ENCODE results near the gene SMIM43.
A peak's percentile ranks its signal among the peaks of the same experiment; 100 is the strongest.

SMIM43 gene

DNA sequence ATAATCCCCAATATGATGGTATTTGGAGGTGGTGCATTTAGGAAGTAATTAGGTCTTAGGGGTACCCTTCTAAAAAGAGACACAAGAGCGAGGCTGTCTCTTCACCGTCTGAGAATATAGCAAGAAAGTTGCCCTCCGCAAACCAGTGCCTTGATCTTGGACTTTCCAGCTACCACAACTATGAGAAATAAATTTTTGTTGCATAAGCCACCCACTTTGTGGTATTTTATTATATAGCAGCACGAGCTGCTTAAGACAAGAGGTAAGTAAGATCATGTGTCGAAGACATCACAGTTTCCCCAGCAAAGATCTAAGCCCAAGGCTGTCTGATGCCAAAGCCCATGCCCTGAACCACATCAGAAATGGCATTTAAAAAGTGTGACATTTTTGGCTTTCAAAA lies 26.5 kb upstream of the SMIM43 start:
- no peak overlapping the region for H3K4me3 ChIP-seq (replicated peaks; ENCODE audit: low read depth, low read length)
- no peak for DNase-seq (ENCODE audit: extremely low read depth, low read depth)
- TF ChIP-seq, protein P1, sequence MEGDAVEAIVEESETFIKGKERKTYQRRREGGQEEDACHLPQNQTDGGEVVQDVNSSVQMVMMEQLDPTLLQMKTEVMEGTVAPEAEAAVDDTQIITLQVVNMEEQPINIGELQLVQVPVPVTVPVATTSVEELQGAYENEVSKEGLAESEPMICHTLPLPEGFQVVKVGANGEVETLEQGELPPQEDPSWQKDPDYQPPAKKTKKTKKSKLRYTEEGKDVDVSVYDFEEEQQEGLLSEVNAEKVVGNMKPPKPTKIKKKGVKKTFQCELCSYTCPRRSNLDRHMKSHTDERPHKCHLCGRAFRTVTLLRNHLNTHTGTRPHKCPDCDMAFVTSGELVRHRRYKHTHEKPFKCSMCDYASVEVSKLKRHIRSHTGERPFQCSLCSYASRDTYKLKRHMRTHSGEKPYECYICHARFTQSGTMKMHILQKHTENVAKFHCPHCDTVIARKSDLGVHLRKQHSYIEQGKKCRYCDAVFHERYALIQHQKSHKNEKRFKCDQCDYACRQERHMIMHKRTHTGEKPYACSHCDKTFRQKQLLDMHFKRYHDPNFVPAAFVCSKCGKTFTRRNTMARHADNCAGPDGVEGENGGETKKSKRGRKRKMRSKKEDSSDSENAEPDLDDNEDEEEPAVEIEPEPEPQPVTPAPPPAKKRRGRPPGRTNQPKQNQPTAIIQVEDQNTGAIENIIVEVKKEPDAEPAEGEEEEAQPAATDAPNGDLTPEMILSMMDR (IDR thresholded peaks at IDR 0.05; ENCODE audit: low read depth, low read length, missing control alignments) = no peak

DNA sequence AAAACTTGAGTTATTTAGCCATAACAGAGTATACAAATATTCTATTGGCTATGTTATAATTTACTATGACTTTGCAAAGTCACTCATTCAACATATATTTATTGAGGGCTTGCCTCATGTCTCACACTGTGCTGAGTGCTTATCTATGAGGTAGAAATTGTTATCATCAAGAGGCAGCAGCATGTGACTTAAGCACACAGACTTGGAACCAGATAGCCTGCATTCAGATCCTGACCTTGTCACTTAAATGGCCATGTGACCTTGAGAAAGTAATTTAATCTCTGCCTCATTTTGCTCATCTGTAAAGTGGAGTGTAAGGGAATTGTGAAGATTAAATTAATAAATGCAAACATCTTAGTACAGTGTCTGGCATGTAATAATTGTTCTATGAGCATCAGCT lies 26.0 kb upstream of the SMIM43 start:
- TF ChIP-seq, protein P1 (IDR thresholded peaks at IDR 0.05; ENCODE audit: low read depth, low read length, missing control alignments) = no peak
- no peak for DNase-seq (ENCODE audit: extremely low read depth, low read depth)
- no peak overlapping the region for H3K4me3 ChIP-seq (replicated peaks; ENCODE audit: low read depth, low read length)

DNA sequence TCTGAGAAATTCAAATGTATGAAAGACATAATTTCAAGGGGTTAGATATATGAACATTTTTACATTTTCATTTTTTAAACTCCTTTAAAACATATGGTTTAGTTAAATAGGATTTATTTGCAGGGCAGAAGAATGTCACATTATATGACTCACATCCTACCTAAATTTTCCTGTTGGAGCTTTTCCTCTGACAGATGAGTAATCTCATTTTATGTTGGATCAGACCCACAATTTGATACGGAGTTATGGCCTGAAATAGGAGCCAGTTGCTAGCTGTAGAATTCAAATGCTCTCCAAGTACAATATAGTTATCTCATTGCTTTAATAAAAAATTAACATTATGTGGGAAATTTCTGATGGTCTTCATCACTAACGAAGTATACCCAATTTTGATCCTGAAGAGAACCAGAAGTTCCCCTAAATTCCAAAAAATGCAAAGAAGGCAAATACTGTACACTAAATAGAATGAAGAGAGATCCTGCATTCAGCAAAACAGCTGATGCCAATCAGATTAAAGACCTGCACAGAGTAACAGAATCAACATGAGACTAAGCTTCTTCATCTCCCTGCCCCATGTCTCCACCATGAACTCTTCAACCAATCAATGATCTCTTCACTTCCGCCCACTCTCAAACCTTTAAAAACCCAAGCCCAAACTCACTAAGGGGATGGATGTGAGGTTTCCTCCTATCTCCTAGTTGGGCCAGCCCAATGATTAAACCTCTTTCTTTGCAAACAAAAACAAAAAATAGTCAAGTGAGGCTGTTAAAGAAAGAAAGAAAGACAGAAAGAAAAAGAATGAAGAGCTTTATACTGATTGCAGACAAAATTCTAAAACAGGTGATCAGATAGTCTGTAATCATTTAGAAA lies 25.2 kb upstream of the SMIM43 start:
- DNase-seq (ENCODE audit: extremely low read depth, low read depth) = peak; percentile 74
- no peak overlapping the region for H3K4me3 ChIP-seq (replicated peaks; ENCODE audit: low read depth, low read length)
- TF ChIP-seq, protein P1 (IDR thresholded peaks at IDR 0.05; ENCODE audit: low read depth, low read length, missing control alignments) = no peak

DNA sequence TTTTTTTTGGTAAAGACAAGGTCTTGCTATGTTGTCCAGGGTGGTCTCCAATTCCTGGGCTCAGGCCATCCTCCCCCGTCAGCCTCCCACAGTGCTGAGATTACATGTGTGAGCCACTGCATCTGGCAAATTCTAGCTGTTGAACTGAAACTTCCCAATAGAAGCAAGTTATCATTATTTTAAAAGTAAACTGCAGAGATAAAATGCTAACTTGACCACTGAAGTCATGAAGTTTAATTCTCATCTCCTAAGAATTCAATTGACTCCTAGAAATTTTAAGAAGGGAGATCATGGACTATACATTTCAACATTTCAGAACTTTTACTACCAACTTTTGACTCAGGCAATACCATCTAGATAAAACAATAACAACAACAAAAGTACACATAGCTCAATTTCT lies 24.5 kb upstream of the SMIM43 start:
- TF ChIP-seq, protein P1 (IDR thresholded peaks at IDR 0.05; ENCODE audit: low read depth, low read length, missing control alignments) = no peak
- H3K4me3 ChIP-seq (replicated peaks; ENCODE audit: low read depth, low read length) = no peak overlapping the region

DNA sequence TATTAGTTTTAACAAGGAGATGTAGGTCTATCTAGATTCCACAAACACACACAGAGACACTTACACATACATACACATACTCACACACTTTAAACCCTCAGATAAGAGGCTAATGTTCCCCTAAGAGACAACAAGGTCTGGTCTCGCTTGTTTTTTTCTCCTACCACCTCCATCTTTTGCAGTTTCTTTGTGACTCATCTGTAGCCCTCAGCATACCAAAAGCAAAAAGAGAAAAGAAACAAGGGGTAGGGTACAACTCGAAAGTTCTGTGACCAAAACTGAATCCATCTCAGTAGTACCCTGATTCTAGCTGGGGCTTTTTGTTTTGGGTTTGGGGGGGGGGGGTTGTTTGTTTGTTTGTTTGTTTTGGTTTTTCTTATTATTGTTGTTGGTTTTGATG lies 23.9 kb upstream of the SMIM43 start:
- H3K4me3 ChIP-seq (replicated peaks; ENCODE audit: low read depth, low read length) = no peak overlapping the region
- TF ChIP-seq, protein P1 (IDR thresholded peaks at IDR 0.05; ENCODE audit: low read depth, low read length, missing control alignments) = no peak
- DNase-seq (ENCODE audit: extremely low read depth, low read depth) = no peak

More for the DNA sequence above, 24.5 kb upstream of the SMIM43 start:
- DNase-seq (ENCODE audit: extremely low read depth, low read depth) = no peak

DNA sequence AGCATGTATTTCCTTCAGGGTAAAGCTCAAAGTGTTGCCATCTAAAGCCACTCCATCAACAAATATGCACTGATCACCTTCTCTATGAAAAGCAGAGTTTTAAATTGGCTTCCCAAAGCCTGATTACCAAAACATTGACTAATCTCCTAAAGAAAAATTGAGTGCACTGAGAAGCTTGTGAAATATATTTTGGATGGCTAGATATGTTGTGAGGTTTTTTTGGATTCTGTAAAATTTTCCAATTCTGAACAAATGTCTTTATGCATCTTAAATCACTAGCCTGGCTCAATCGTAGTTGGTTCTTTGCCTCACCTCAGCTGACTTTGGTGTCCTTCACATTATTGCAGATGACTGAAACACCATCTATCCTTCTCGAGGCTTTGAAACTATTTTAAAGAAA lies 21.3 kb upstream of the SMIM43 start:
- H3K4me3 ChIP-seq (replicated peaks; ENCODE audit: low read depth, low read length) = no peak overlapping the region
- TF ChIP-seq, protein P1 (IDR thresholded peaks at IDR 0.05; ENCODE audit: low read depth, low read length, missing control alignments) = no peak
- DNase-seq (ENCODE audit: extremely low read depth, low read depth) = no peak

Measured in HFF-Myc (cell line).